ENCODE measurements around the gene COLGALT1. TPM values are rescaled to one million over a fixed set of nuclear protein-coding genes. Genes with fewer than 3 reads are reported as not detected.

COLGALT1 gene
- total and polyA plus RNA-seq, 2 of the 8 experiments (the other 6 are each of a cell fraction or from before 2014, with no cell fraction given) = 44.7 to 58.1 TPM

GRCh38 chr19:17620696-17621095 is 65.2 kb downstream of the COLGALT1 start (continued):
- TF ChIP-seq CHD7 (IDR thresholded peaks at IDR 0.05; ENCODE audit: insufficient replicate concordance, low read length) = no peak
- TF ChIP-seq PHF8 (conservative IDR thresholded peaks at IDR 0.05; ENCODE audit: low read depth, low read length) = no peak
- TF ChIP-seq GTF2F1 (IDR thresholded peaks at IDR 0.05; ENCODE audit: borderline replicate concordance, low read depth, low read length) = no peak
- no peak for TF ChIP-seq CBX5 (IDR thresholded peaks at IDR 0.05; ENCODE audit: low read depth, low read length)
- TF ChIP-seq, protein P1, sequence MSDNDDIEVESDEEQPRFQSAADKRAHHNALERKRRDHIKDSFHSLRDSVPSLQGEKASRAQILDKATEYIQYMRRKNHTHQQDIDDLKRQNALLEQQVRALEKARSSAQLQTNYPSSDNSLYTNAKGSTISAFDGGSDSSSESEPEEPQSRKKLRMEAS (IDR thresholded peaks at IDR 0.05) = no peak
- no peak for TF ChIP-seq RBBP5 (IDR thresholded peaks at IDR 0.05; ENCODE audit: borderline replicate concordance, low read depth, low read length)
- no peak for TF ChIP-seq TAF1 (IDR thresholded peaks at IDR 0.05; ENCODE audit: low read depth, low read length)
- TF ChIP-seq SUZ12 (IDR thresholded peaks at IDR 0.05; ENCODE audit: low read length) = no peak
- TF ChIP-seq TBP (IDR thresholded peaks at IDR 0.05; ENCODE audit: low read depth, low read length) = no peak
